Thyroid gland (tissue), 4 donors: ENCODE data around the gene ITIH5.

Experiments used
- CTCF ChIP-seq, 6 experiments: fragments of 200-600 bp in 3 of 6; fragments of 450-650 bp in 3 of 6; sonication (generic) in 3 of 6; IDR thresholded peaks; one replicate each; pipeline ENCODE4 v1.5.1; 2016 to 2019; ENCODE audit warnings: antibody characterized with exemption in 6 of 6, mild to moderate bottlenecking in 2 of 6, inconsistent platforms in 1 of 6, moderate library complexity in 1 of 6
- POLR2A ChIP-seq, 2 donors: fragments of 450-650 bp; IDR thresholded peaks; one replicate each; pipeline ENCODE4 v1.6.1; 2017; ENCODE audit warnings: antibody characterized with exemption in 2 of 2, mild to moderate bottlenecking in 2 of 2, moderate library complexity in 1 of 2

GRCh38 chr10:7566891-7567290 lies 99.9 kb downstream of the ITIH5 start:
- TF ChIP-seq CTCF (IDR thresholded peaks at IDR 0.05) (no peak), POLR2A (IDR thresholded peaks at IDR 0.05) (no peak)
